ENCODE data around the gene CCDC9B.
A peak's percentile ranks its signal among the peaks of the same experiment; 100 is the strongest.

CCDC9B gene

GRCh38 chr15:40310001-40310959 is 30.5 kb downstream of the CCDC9B start:
- peak in 24 of 51 donors; percentile 10 to 58 (median 34) for DNase-seq

DNA sequence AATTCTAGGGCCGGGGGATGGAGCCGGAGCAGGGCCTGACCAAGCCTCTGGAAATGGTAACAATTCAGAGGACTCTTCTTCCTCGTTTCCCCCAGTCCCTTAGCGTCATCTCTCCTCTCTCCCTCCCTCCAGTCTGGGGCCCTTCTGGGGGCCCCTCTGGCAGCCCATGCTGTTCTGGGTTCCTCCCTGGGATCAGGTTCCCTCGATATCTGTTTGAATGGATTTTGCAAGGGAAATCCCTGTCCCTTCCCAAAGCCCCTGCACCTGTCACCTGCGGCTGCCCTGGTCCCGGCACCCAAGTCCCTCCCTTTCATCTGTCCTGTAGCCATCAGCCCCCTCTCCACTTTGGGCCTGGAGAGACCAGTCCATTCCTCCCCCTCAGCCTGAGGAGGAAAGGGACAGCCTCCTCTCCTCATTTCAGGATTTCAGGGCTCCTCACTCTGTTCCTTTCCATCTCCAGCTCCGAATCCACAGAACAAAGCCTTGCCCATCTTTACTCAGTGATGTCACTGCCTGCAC is 31.3 kb downstream of the CCDC9B start:
- no peak for DNase-seq

GRCh38 chr15:40307421-40308211 is 33.1 kb downstream of the CCDC9B start, which contains the start of gene PLCB2:
Gene PLCB2 (minus strand): TSS chr15:40307935. CDS start chr15:40307672, 263 bp downstream.
- peak in 17 of 51 donors; percentile 8 to 44 (median 24) for DNase-seq

DNA sequence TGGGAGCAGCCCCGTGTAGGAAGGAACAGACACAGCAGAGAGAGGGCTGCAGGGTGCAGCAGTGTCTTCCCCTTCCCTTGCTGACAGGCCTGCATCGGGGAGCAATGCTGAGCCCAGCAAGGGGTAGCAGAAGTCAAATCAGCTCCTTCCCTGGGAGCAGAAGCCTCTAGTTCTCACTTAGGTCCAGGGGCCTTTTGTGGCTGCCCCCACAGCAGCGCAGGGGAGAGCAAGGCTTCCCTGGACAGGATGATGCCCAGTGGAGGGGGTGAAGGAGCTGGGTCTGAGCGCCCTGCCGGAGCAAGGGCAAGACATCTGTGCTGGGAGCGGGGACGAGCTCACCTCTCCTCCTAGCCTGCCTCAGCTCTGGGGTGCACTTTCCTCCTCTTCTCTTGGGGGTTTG is 33.8 kb downstream of the CCDC9B start:
- DNase-seq = no peak

DNA sequence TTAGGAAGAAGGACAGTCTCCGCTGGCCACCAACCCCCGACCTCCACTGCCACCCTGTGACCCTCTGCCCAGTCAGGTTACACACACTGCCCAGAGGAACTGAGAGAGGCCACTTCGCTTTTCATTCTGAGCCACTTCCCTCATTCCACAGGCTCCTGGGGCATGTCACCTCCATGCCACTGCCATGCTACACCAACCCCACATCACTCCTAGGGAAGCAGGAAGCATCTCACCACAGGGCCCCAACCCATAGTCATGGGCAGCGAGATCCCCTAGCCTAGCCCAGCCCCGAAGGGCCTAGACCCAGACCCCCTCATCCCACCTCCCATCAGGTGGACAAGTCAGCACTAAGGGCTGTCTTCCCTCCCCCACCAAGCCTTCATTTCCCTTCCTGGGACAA is 34.4 kb downstream of the CCDC9B start:
- peak in 13 of 51 donors; percentile 11 to 57 (median 25) for DNase-seq

GRCh38 chr15:40305281-40305680 is 35.5 kb downstream of the CCDC9B start:
- DNase-seq = no peak

DNA sequence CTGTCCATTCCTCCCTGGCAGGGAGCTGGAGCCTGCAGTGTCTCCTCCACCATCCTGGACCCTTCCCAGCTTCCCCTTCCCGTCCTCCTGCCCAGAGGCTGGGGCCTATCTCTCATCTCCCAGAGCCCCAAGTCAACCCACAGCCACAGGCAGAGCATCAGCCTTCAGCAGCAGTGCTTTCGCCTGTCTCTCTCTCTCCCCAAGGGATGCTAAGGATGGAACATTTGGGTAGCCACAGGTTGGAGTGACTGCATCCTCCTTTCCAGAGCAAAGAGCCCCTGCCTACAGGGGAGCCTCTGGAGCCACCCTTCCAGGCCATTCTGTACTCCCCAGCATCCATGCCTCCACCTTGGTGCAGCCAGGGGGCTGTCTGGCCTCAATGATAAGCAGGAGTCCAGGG is 37.2 kb downstream of the CCDC9B start:
- DNase-seq = no peak

GRCh38 chr15:40302981-40303380 is 37.8 kb downstream of the CCDC9B start:
- DNase-seq = no peak

DNA sequence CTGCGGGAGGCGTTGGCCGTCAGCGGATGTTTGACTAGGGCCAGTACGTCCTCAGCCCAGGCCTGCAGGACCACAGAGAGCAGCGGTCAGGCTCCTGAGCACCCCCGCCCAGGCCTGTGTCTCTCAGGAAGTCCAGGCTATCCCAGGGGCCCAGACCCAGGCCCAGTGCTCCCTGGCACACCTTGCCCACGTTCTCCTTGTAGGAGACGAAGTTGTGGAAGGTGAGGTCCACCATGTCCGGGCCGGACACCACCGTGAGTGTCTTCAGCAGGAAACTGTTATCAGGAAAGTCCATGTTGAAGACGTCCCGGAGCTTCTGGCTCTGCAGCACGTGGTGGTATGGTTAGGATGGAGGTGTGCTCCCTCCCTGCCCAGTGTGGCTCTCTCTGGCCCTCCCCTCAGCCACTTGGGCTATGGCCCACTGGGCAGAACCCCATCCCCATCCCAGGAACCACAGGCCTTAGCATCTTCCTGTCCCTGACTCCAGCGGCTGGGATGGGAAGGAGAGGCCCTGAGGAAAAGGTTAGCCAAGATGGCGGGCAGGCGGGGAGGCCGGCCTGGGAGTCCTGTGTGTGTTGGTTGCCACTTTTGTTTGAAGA is 38.4 kb downstream of the CCDC9B start:
- no peak for DNase-seq

DNA sequence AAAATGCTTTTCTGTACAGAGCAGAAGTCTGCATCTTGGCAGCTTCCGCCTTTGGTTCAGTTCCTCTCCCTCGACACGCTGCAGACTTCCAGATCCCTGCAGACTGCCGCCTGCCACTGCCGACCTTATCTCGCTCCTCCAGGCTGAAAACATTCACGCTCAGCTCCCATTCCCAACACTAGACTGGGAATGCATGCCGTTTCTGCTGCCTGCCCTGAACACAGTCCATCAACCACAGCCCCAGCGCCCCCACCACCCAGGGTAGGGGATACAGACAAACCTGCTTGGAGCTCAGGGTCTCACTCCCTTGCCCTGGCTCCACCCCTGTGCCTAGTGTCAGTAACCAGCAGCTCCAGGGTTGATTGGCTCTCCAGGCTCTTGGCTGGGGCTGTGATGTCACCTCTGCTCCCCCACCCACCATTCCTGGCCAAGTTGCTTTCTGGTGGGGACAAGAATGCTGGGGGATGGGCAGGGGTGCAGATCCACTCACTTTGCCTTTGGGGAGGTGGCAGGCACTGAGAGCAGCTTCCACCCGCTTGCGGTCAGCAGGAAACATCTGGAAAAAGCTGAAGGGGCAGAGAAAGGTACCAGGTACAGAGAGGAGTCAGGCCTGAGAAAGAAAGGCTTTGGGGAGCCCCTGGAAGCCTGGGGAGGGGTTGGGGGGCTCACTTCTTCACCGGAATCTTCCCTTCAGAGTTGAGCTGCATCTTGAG is 39.1 kb downstream of the CCDC9B start:
- no peak for DNase-seq

- DNase-seq = no peak
These were observed 40.0 kb downstream of the CCDC9B start for GRCh38 chr15:40300771-40301170.

DNA sequence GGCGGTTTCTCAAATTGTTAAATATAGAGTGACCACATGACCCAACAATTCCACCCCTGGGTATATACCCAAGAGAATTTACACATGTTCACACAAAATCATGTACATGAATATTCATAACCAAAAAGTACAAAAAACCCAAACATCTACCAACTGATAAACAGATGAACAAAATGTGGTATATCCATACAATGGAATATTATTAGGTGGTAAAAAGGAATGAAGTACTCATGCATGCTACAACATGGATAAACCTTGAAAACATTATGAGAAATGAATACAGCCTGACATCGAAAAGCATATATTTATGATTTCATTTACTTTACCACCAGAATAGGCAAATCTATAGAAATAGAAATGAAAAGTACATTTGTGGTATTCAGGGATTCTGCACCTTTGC is 40.4 kb downstream of the CCDC9B start:
- no peak for DNase-seq

DNA sequence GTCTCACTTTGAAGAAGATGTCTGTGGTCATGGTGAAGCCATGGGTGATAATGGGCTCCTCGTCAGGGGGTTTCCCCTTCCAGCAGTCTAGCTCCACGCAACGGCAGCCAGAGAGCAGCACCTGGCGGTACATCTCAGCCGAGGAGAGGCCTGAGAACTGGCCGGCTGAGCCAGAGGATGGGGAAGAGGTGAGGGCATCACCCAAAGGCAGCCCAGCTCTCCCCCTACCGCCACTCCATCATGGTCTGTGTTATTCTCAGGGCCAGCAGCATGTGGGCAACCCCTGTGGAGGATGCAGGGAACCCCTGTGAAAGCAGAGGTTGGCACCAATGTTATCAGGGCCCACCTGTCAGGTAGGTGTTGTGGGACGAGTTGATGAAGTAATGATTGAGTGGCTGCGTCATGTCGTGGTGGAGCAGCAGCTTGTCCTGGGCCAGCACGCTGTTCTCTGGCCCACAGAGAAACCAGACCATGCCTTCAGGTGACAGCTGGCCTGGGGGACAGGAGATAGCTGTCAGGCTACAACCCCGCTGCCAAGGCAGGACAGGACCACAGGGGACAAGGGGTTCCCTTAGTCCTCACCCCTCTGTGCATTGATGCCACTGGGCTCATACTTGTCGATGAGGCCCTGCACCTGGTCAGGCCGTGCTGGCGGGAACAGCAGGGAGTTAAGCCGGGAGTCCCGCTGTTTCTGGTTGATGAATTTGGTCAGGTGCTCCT is 42.4 kb downstream of the CCDC9B start:
- no peak for DNase-seq

DNA sequence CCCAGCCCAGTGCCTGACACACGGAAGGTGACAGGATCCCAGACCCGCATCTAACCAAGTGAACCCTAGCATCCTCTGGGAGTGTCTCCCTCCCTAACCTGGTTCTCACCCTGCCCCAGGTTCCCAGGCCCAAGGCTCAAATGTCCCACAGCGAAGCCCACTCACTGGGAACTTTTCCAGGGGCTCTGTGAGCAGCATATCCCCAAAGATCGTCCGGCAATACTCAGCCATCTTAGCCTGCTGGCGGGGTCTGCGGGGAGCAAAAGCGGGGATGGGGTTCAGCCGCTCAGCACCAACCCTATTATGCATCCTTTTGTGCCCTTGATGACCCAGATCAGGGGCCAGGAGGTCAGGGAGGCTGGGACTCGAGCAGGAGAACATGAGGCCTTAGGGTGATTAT is 43.4 kb downstream of the CCDC9B start:
- DNase-seq = no peak

- DNase-seq = no peak
These were observed 44.0 kb downstream of the CCDC9B start for GRCh38 chr15:40296561-40297230.

DNA sequence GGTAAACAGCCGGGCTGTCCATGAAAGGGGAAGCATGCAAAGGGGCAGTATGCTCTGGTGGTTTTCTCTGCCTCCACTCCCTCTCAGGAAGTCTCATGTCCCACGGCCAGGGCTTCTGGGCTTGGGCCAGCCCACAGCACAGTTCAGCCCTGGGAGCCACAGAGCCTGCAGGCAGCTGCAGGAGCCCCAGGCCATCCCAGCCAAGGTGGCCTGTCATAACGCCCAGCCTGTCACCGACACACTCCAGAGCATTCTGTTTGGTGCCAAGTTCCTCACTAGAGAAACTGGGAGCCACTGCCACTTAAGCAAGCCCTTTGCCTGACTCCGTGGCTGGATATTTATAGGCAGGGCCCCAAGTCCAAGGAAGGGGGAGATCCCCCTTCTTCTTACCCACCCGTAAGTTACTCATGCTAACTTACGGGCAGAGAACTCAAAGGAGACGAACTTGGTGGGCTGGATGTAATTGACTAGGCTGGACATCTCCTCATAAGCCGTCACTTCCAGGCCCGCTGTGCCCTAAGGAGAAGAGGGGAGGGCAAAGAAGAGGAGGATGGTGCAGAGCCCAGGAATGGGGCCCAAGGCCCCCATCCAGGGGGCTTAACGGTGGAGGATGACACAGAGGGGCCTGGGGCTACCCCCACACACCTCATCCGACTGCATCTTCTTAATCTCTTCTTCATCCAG is 44.7 kb downstream of the CCDC9B start:
- DNase-seq = no peak

GRCh38 chr15:40295297-40295696 is 45.4 kb downstream of the CCDC9B start:
- no peak for DNase-seq

DNA sequence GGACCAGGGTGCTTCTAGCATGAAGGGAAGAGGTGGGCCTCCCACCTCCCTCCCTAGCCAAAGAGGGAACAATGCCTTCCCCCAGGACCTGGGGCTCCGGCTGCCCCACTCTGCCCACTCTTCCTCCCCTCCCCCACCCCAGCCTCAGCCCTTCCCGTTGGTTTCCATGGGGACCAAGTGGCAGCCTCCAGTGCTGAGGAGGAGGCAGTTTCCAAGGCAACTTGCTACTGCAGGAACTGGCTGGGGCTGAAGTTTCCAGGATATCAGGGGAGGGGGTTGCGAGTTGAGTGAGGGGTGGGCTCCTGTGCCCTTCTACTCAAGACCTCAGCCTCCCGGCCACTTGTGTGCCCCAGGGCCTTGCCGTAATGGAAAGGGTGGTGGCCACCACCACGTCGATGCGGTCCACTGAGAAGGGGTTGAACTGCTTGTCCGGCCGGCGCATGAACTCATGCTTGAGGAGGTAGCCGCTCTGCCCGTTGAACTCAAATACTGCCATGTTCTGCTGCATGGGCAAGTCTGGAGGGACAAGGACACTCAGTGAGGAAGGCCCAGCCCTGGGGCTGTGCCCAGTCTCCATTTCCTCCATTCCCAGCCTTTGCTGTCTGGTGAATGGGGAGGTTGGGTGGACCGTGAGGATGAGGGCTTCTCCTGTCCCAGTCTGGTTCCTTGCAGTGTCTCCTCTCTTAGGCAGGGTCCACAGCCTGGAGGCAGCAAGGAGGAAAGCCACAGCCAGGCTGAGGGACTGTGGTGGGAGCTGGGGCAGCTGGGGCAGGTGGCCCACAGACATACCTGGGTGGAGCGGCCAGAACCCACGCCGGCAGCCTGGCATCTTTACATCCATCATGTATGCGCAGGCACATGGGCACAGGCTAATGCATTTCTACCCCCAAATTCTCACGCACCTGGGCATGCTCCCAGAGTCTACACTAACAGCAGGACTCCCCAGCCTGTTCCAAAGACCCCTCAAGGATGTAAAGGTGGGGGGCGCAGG is 46.5 kb downstream of the CCDC9B start:
- peak in 14 of 51 donors; percentile 8 to 58 (median 36) for DNase-seq

Measured in hypothalamus (tissue), 51 donors.